OCI-LY3 (cell line): ENCODE data around the gene SLC43A2.

Source experiments
- EZH2phosphoT487 ChIP-seq: fragments of 200-600 bp; shearing (Covaris generic); IDR thresholded peaks from 2 replicates; pipeline ENCODE4 v1.6.1; 2018; ENCODE audit warnings: antibody characterized with exemption, mixed run types, low read depth
- TF ChIP-seq, protein P1 (sequence below): fragments of 200-600, 300-600 bp; sonication (generic); IDR thresholded peaks from 2 replicates; pipeline ENCODE4 v1.5.1; 2014; ENCODE audit warnings: antibody characterized with exemption, low read length, low read depth

DNA sequence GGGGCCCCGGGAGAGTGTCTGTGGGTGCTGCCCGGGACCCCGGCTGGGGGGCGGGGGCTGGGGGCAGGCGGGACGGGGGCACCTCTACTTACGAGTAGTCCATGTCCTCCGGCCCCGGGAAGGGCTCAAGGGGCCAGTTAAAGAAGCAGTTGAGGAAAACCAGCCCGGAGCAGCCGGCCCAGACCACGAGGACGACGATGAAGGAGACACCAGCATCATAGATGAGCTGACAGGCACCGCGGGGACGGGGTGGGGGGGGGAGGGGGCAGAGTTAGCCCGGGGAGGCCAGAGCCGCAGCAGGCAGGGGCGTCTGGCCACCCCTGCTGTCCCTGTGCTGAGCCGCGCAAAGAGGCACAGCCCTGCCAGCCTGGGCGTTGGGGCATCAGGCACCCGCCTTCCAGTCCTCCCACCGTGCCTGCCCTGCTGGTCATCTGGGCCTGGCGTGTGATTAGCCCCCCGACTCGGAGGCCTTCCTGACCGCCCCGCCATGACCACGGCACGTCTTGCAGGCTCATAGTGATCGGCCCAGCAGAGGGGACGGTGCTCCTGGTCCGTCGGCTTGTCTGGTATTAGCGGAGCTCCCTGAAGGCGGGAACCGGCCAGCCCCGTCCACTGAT lies 37.1 kb downstream of the SLC43A2 start:
- TF ChIP-seq, protein P1, sequence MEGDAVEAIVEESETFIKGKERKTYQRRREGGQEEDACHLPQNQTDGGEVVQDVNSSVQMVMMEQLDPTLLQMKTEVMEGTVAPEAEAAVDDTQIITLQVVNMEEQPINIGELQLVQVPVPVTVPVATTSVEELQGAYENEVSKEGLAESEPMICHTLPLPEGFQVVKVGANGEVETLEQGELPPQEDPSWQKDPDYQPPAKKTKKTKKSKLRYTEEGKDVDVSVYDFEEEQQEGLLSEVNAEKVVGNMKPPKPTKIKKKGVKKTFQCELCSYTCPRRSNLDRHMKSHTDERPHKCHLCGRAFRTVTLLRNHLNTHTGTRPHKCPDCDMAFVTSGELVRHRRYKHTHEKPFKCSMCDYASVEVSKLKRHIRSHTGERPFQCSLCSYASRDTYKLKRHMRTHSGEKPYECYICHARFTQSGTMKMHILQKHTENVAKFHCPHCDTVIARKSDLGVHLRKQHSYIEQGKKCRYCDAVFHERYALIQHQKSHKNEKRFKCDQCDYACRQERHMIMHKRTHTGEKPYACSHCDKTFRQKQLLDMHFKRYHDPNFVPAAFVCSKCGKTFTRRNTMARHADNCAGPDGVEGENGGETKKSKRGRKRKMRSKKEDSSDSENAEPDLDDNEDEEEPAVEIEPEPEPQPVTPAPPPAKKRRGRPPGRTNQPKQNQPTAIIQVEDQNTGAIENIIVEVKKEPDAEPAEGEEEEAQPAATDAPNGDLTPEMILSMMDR: no peak
- TF ChIP-seq EZH2phosphoT487: no peak
